ENCODE data around the gene NPFFR2. TPM values are rescaled to one million over a fixed set of nuclear protein-coding genes. Genes with fewer than 3 reads are reported as not detected.
"Not testable (repeated sequence)": the region's sequence is repeated elsewhere in the genome, so short reads cannot be mapped to it uniquely, and the experiment has no call there.

Gene NPFFR2
- total RNA-seq, 1 experiment from 2014 or later, result not detected

GRCh38 chr4:72073816-72074215, 42.0 kb downstream of the NPFFR2 start:
- Mint-ChIP-seq H3K9me3 (ENCODE audit: unreplicated experiment) (peaks cover 8% of the 10 kb centered on the region), H3K4me1 (ENCODE audit: insufficient read depth, unreplicated experiment) (no peaks in the 10 kb centered on the region), H3K27ac (ENCODE audit: low read depth, unreplicated experiment) (no peak overlapping the region), H3K4me3 (ENCODE audit: unreplicated experiment) (no peak overlapping the region), H3K27me3 (ENCODE audit: insufficient read depth, unreplicated experiment) (no peaks in the 10 kb centered on the region), H3K36me3 (ENCODE audit: insufficient read depth, unreplicated experiment) (no peaks in the 10 kb centered on the region)
- ChIA-PET POLR2A (no interaction called here), CTCF (interaction anchor here (0.5 kb wide), 1 partner anchor 83 kb away, joined by 7 read pairs; no protein-coding TSS in a partner anchor)
- DNase-seq (ENCODE audit: unreplicated experiment), result no peak
- intact Hi-C loops (cut with micrococcal nuclease), result no loop called here
- TF ChIP-seq CTCF (IDR thresholded peaks at IDR 0.05; ENCODE audit: unreplicated experiment), result no peak
- no TSS peak for BruUV-seq (replicated peaks)

- H3K36me3 Mint-ChIP-seq (ENCODE audit: insufficient read depth, unreplicated experiment), result no peaks in the 10 kb centered on the region
- no peak overlapping the region for H3K27ac Mint-ChIP-seq (ENCODE audit: low read depth, unreplicated experiment)
- H3K4me1 Mint-ChIP-seq (ENCODE audit: insufficient read depth, unreplicated experiment), result no peaks in the 10 kb centered on the region
- ChIA-PET CTCF (no interaction called here), POLR2A (no interaction called here)
- BruUV-seq (replicated peaks), result no TSS peak
- no peak for TF ChIP-seq CTCF (IDR thresholded peaks at IDR 0.05; ENCODE audit: unreplicated experiment)
- intact Hi-C loops (cut with micrococcal nuclease), result no loop called here
- DNase-seq (ENCODE audit: unreplicated experiment), result peak; percentile 8
- no peak overlapping the region for H3K4me3 Mint-ChIP-seq (ENCODE audit: unreplicated experiment)
- peaks cover 8% of the 10 kb centered on the region for H3K9me3 Mint-ChIP-seq (ENCODE audit: unreplicated experiment)
- H3K27me3 Mint-ChIP-seq (ENCODE audit: insufficient read depth, unreplicated experiment), result no peaks in the 10 kb centered on the region
Measured at GRCh38 chr4:72076562-72076961, 44.8 kb downstream of the NPFFR2 start.

- H3K36me3 Mint-ChIP-seq (ENCODE audit: insufficient read depth, unreplicated experiment), result no peaks in the 10 kb centered on the region
- DNase-seq (ENCODE audit: unreplicated experiment), result no peak
- H3K4me3 Mint-ChIP-seq (ENCODE audit: unreplicated experiment), result no peak overlapping the region
- H3K9me3 Mint-ChIP-seq (ENCODE audit: unreplicated experiment), result peaks cover 4% of the 10 kb centered on the region
- ChIA-PET CTCF (interaction anchor here (0.6 kb wide), 1 partner anchor 345 kb away, joined by 3 read pairs; no protein-coding TSS in a partner anchor), POLR2A (no interaction called here)
- H3K4me1 Mint-ChIP-seq (ENCODE audit: insufficient read depth, unreplicated experiment), result no peaks in the 10 kb centered on the region
- intact Hi-C loops (cut with micrococcal nuclease), result no loop called here
- H3K27ac Mint-ChIP-seq (ENCODE audit: low read depth, unreplicated experiment), result no peak overlapping the region
- no peak for TF ChIP-seq CTCF (IDR thresholded peaks at IDR 0.05; ENCODE audit: unreplicated experiment)
- no peaks in the 10 kb centered on the region for H3K27me3 Mint-ChIP-seq (ENCODE audit: insufficient read depth, unreplicated experiment)
- no TSS peak for BruUV-seq (replicated peaks)
Measured at GRCh38 chr4:72077346-72077745, 45.5 kb downstream of the NPFFR2 start.

GRCh38 chr4:72084587-72085011, 52.8 kb downstream of the NPFFR2 start:
- POLR2A ChIA-PET, result no interaction called here
- no peak for DNase-seq (ENCODE audit: unreplicated experiment)
- CTCF ChIA-PET, result no interaction called here
- no peak overlapping the region for H3K27ac Mint-ChIP-seq (ENCODE audit: low read depth, unreplicated experiment)
- no peak for TF ChIP-seq CTCF (IDR thresholded peaks at IDR 0.05; ENCODE audit: unreplicated experiment)
- H3K9me3 Mint-ChIP-seq (ENCODE audit: unreplicated experiment), result no peaks in the 10 kb centered on the region
- no peak overlapping the region for H3K4me3 Mint-ChIP-seq (ENCODE audit: unreplicated experiment)
- H3K4me1 Mint-ChIP-seq (ENCODE audit: insufficient read depth, unreplicated experiment), result no peaks in the 10 kb centered on the region
- BruUV-seq (replicated peaks), result no TSS peak
- intact Hi-C loops (cut with micrococcal nuclease), result no loop called here
- no peaks in the 10 kb centered on the region for H3K36me3 Mint-ChIP-seq (ENCODE audit: insufficient read depth, unreplicated experiment)
- no peaks in the 10 kb centered on the region for H3K27me3 Mint-ChIP-seq (ENCODE audit: insufficient read depth, unreplicated experiment)

- H3K27me3 Mint-ChIP-seq (ENCODE audit: insufficient read depth, unreplicated experiment); H3K36me3 Mint-ChIP-seq (ENCODE audit: insufficient read depth, unreplicated experiment); intact Hi-C loops (cut with micrococcal nuclease); H3K9me3 Mint-ChIP-seq (ENCODE audit: unreplicated experiment); POLR2A ChIA-PET; H3K4me1 Mint-ChIP-seq (ENCODE audit: insufficient read depth, unreplicated experiment); BruUV-seq (replicated peaks); DNase-seq (ENCODE audit: unreplicated experiment); H3K4me3 Mint-ChIP-seq (ENCODE audit: unreplicated experiment); H3K27ac Mint-ChIP-seq (ENCODE audit: low read depth, unreplicated experiment): not testable (repeated sequence)
- CTCF ChIA-PET, result interaction anchor here (0.6 kb wide), 1 partner anchor 16 kb away, joined by 3 read pairs; no protein-coding TSS in a partner anchor
Measured at GRCh38 chr4:72090606-72091005, 58.8 kb downstream of the NPFFR2 start.
